Loucy (cell line): ENCODE data around the gene VAV3.

Experiments used
- H2AFZ ChIP-seq: fragments of 200-600 bp; sonication (generic); 2 replicates; pipeline ENCODE4 v1.6.0; 2016; ENCODE audit warnings: antibody characterized with exemption, mild to moderate bottlenecking, low read length, moderate library complexity
- H3F3A ChIP-seq: fragments of 200-600 bp; 2 replicates; pipeline ENCODE4 v1.6.0; 2016; ENCODE audit warnings: antibody characterized with exemption, low read depth, mild to moderate bottlenecking
- H3K27me3 ChIP-seq: fragments of 200-600 bp; sonication (generic); 2 replicates; pipeline ENCODE4 v1.6.1; 2014; ENCODE audit warnings: low read length, mild to moderate bottlenecking; ENCODE audit not compliant: insufficient read depth, poor library complexity, severe bottlenecking
- H3K36me3 ChIP-seq: fragments of 200-600 bp; sonication (generic); 2 replicates; pipeline ENCODE4 v1.6.1; 2016; ENCODE audit warnings: low read length; ENCODE audit not compliant: insufficient read depth
- H3K4me1 ChIP-seq: fragments of 200-600 bp; sonication (generic); 2 replicates; pipeline ENCODE4 v1.5.1; 2014; ENCODE audit warnings: low read length, mild to moderate bottlenecking; ENCODE audit not compliant: insufficient read depth, poor library complexity, severe bottlenecking
- H3K4me2 ChIP-seq: fragments of 200-600 bp; sonication (generic); 2 replicates; pipeline ENCODE4 v1.6.0; 2014; ENCODE audit warnings: antibody characterized with exemption, low read length, low read depth, mild to moderate bottlenecking; ENCODE audit not compliant: poor library complexity, severe bottlenecking
- H3K4me3 ChIP-seq: fragments of 200-600 bp; sonication (generic); 2 replicates; pipeline ENCODE4 v1.5.1; 2014; ENCODE audit warnings: low read length, mild to moderate bottlenecking, mixed read lengths; ENCODE audit not compliant: poor library complexity, severe bottlenecking
- H3K79me2 ChIP-seq: fragments of 200-600 bp; sonication (generic); 2 replicates; pipeline ENCODE4 v1.6.1; 2014; ENCODE audit warnings: low read length; ENCODE audit not compliant: insufficient read depth
- H3K9ac ChIP-seq: fragments of 200-600 bp; sonication (generic); 2 replicates; pipeline ENCODE4 v1.6.0; 2014; ENCODE audit warnings: mild to moderate bottlenecking, low read depth, low read length, moderate library complexity; ENCODE audit not compliant: poor library complexity, severe bottlenecking
- H3K9me2 ChIP-seq: fragments of 200-600 bp; sonication (generic); replicated peaks from 2 replicates; pipeline ENCODE4 v1.6.1; 2016; ENCODE audit warnings: low read depth, low read length, mixed read lengths
- H3K9me3 ChIP-seq: fragments of 200-600 bp; sonication (generic); 2 replicates; pipeline ENCODE4 v1.6.1; 2014; ENCODE audit warnings: mild to moderate bottlenecking, antibody characterized with exemption, low read length, low read depth; ENCODE audit not compliant: insufficient read depth
- H4K20me1 ChIP-seq: fragments of 200-600 bp; sonication (generic); 2 replicates; pipeline ENCODE4 v1.6.0; 2014; ENCODE audit warnings: antibody characterized with exemption, low read length, mild to moderate bottlenecking; ENCODE audit not compliant: insufficient read depth, poor library complexity, severe bottlenecking
- EZH2phosphoT487 ChIP-seq: fragments of 200-600 bp; IDR thresholded peaks from 2 replicates; pipeline ENCODE4 v1.6.1; 2018; ENCODE audit warnings: antibody characterized with exemption, mild to moderate bottlenecking, moderate library complexity, borderline replicate concordance
- TF ChIP-seq, protein P1 (sequence below): fragments of 200-600 bp; sonication (generic); conservative IDR thresholded peaks from 2 replicates; pipeline ENCODE4 v1.5.1; 2014; ENCODE audit warnings: mild to moderate bottlenecking, antibody characterized with exemption, low read length

VAV3 gene

DNA sequence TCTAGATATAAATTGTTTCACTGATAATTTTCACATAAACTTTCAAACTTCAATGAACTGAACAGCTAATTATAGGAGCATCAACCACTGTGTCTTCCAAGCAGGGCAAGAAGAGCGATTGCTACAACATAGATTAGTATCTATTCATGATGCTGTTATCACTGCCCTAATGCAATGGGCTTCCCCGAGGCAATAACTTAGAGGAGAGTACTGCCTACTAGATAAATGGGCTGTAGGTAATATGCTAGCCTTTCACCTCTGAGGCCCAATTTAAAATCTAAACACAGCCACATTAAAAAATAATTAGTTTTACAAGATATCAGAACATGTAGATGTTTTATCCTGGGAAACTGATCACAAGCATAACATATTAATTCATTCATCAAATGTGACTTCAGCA is 318.0 kb downstream of the VAV3 start:
- no peak for TF ChIP-seq EZH2phosphoT487
- TF ChIP-seq, protein P1, sequence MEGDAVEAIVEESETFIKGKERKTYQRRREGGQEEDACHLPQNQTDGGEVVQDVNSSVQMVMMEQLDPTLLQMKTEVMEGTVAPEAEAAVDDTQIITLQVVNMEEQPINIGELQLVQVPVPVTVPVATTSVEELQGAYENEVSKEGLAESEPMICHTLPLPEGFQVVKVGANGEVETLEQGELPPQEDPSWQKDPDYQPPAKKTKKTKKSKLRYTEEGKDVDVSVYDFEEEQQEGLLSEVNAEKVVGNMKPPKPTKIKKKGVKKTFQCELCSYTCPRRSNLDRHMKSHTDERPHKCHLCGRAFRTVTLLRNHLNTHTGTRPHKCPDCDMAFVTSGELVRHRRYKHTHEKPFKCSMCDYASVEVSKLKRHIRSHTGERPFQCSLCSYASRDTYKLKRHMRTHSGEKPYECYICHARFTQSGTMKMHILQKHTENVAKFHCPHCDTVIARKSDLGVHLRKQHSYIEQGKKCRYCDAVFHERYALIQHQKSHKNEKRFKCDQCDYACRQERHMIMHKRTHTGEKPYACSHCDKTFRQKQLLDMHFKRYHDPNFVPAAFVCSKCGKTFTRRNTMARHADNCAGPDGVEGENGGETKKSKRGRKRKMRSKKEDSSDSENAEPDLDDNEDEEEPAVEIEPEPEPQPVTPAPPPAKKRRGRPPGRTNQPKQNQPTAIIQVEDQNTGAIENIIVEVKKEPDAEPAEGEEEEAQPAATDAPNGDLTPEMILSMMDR: no peak
- H3K36me3 ChIP-seq: peaks cover 12% of the 10 kb centered on the region; the same call in 1 of the 2 replicates
- H3K4me3 ChIP-seq: no peak overlapping the region
- no peaks in the 10 kb centered on the region for H3K9me2 ChIP-seq
- no peak overlapping the region for H2AFZ ChIP-seq
- no peaks in the 10 kb centered on the region for H3K4me1 ChIP-seq
- H3K9me3 ChIP-seq: no peaks in the 10 kb centered on the region
- H3K9ac ChIP-seq: no peak overlapping the region
- H3F3A ChIP-seq: no peaks in the 10 kb centered on the region
- peaks cover 4% of the 10 kb centered on the region for H4K20me1 ChIP-seq
- H3K4me2 ChIP-seq: no peak overlapping the region
- no peaks in the 10 kb centered on the region for H3K79me2 ChIP-seq
- no peaks in the 10 kb centered on the region for H3K27me3 ChIP-seq

DNA sequence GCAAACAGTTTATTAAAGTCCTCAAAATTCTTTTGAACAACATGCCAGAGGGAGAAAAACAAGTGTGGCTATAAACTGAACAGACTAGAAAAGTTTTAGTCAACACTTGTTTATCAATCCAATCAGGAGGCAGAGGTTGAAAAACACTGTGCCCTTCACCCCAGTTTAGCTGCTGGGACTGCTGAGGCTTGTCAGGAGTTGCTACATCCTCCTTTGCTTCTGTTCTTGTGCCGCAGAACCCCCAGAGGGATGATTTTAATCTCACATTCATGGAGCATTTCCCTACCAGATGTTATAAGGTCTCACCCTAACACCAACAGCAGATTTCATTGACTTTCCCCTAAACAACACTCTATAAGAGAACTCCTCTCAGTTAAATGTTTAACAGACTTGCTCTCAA is 321.2 kb downstream of the VAV3 start:
- Histone ChIP-seq H3K4me1 (no peaks in the 10 kb centered on the region), H3K36me3 (peaks cover 44% of the 10 kb centered on the region), H2AFZ (no peak overlapping the region), H3K4me3 (no peak overlapping the region), H3K27me3 (no peaks in the 10 kb centered on the region), H4K20me1 (peaks cover 4% of the 10 kb centered on the region), H3K4me2 (no peak overlapping the region), H3K9ac (no peak overlapping the region), H3K9me3 (no peaks in the 10 kb centered on the region), H3K9me2 (no peaks in the 10 kb centered on the region), H3F3A (no peaks in the 10 kb centered on the region), H3K79me2 (no peaks in the 10 kb centered on the region)
- TF ChIP-seq EZH2phosphoT487: no peak
- TF ChIP-seq, protein P1: no peak

DNA sequence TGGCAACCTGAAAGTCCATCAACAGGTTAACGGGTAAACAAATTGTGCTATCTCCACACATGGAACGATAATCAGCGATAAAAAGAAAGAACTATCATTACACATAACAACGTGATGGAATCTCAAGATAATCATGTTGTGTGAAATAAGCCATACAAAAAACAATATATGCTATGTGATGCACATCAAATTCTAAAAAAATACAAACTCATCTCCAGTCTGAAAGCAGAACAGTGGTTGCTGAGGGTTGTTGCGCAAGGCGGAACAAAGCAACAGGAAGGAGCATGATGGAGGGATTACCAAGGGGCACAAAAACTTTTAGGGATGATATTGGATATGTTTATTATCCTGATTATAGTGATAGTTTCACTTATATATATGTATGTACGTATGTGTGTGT is 324.8 kb downstream of the VAV3 start:
- no peak overlapping the region for H2AFZ ChIP-seq

More for the DNA sequence above, 324.8 kb downstream of the VAV3 start:
- H3K27me3 ChIP-seq: no peaks in the 10 kb centered on the region
- no peaks in the 10 kb centered on the region; the same call in 1 of the 2 replicates for H3K79me2 ChIP-seq
- H4K20me1 ChIP-seq: no peaks in the 10 kb centered on the region
- peaks cover 3% of the 10 kb centered on the region; the same call in 1 of the 2 replicates for H3K9me3 ChIP-seq
- H3K9me2 ChIP-seq: no peaks in the 10 kb centered on the region
- no peak overlapping the region for H3K4me3 ChIP-seq
- no peak overlapping the region for H3K4me2 ChIP-seq
- H3F3A ChIP-seq: no peaks in the 10 kb centered on the region
- no peak overlapping the region for H3K9ac ChIP-seq
- peaks cover 64% of the 10 kb centered on the region for H3K36me3 ChIP-seq
- TF ChIP-seq, protein P1: no peak
- no peak for TF ChIP-seq EZH2phosphoT487
- no peaks in the 10 kb centered on the region for H3K4me1 ChIP-seq
